Gastrocnemius medialis (tissue), 4 donors: Measurements from ENCODE around the gene LTBP1. TPM values are rescaled to one million over a fixed set of nuclear protein-coding genes. Genes with fewer than 3 reads are reported as not detected.

Experiments
- ATAC-seq, 2 donors: fragments of 150-250 bp; one replicate each; pipeline ENCODE4 v1.9.1; 2016
- DNase-seq, 2 donors: peaks; one replicate each; pipeline ENCODE4 v3.0.0-alpha.2; 2019
- H3K27ac ChIP-seq, 4 donors: fragments of 200-600 bp; sonication (generic); 1 replicate in 1 of 4; 2 replicates in 3 of 4; pipeline ENCODE4 v1.5.1; 2016 to 2018; ENCODE audit warnings: mild to moderate bottlenecking in 2 of 4, moderate library complexity in 1 of 4
- H3K27me3 ChIP-seq, 3 donors: fragments of 200-600 bp; sonication (generic) in 2 of 3; 1 replicate in 1 of 3; 2 replicates in 2 of 3; pipeline versions ENCODE4 v1.5.1 to v1.6.0; 2016 to 2019; ENCODE audit warnings: mild to moderate bottlenecking in 1 of 3, moderate library complexity in 1 of 3
- H3K36me3 ChIP-seq, 2 donors: fragments of 200-600 bp; sonication (generic) in 1 of 2; one replicate each; pipeline ENCODE4 v1.5.1; 2017 to 2018
- H3K4me1 ChIP-seq, 2 donors: fragments of 200-600 bp; sonication (generic) in 1 of 2; one replicate each; pipeline ENCODE4 v1.5.1; 2016 to 2017; ENCODE audit warnings: mild to moderate bottlenecking in 2 of 2
- H3K4me3 ChIP-seq, 4 donors: fragments of 200-600 bp; sonication (generic) in 3 of 4; 1 replicate in 1 of 4; 2 replicates in 3 of 4; pipeline ENCODE4 v1.5.1; 2016 to 2019; ENCODE audit warnings: mild to moderate bottlenecking in 2 of 4
- H3K9me3 ChIP-seq, 3 donors: fragments of 200-600 bp; sonication (generic) in 2 of 3; 1 replicate in 1 of 3; 2 replicates in 2 of 3; pipeline ENCODE4 v1.5.1; 2016 to 2019
- POLR2A ChIP-seq, 2 donors: fragments of 450-650 bp; IDR thresholded peaks; one replicate each; pipeline ENCODE4 v1.6.1; 2017; ENCODE audit warnings: antibody characterized with exemption in 2 of 2, mild to moderate bottlenecking in 2 of 2, moderate library complexity in 2 of 2
- in situ Hi-C, 4 donors: fragments of 200-750 bp; cut with MboI; loops; one replicate each; pipeline versions ENCODE4 v1.15.0 to v1.8.0; 2017; ENCODE audit warnings: low sequenced_read_pairs in 4 of 4
- intact Hi-C: fragments of 100-400 bp; cut with DNase I; formaldehyde crosslinking; loops from one replicate; pipeline ENCODE4 v1.15.1; 2023; ENCODE audit warnings: low total_unique reads
- total RNA-seq, 4 donors: library from RNA; depleted of rRNA; stranded (reverse); fragments of >200 nt; gene quantifications; one replicate each; pipeline versions ENCODE4 v1.1.0 to v1.2.3, GENCODE V29; 2016
- TF ChIP-seq, protein P1 (sequence below), 5 experiments: fragments of 450-650 bp in 3 of 5; fragments of 200-600 bp in 2 of 5; sonication (generic) in 2 of 5; IDR thresholded peaks in 4 of 5; conservative IDR thresholded peaks in 1 of 5; 1 replicate in 4 of 5; 2 replicates in 1 of 5; pipeline ENCODE4 v1.5.1; 2016 to 2019; ENCODE audit warnings: antibody characterized with exemption in 5 of 5, mild to moderate bottlenecking in 3 of 5, moderate library complexity in 3 of 5

LTBP1 gene
- total RNA-seq, 4 donors from 2014 or later, result 8.0 to 42.8 (median 18.4) TPM

DNA sequence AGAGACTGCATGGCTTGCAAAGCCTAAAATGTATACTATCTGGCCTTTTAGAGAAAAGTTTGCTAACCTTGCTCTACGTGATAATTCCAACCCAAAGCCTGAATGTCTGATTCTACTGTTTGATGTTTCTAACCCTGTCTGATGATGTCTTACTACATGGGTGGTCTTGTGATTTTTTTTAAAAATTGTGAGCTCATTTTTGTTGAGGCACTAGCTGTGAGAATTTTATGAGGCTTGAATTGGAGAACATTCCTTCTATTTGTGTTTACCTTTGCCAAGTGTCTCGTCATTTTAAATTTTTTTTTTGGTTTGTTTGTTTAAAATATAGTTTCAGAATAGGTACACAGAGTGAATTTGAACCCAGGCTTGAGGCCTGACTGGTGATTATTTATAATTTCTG lies 15.2 kb upstream of the LTBP1 start:
- Histone ChIP-seq H3K9me3 (no peaks in the 10 kb centered on the region), H3K36me3 (no peaks in the 10 kb centered on the region), H3K4me3 (no peak overlapping the region), H3K27me3 (no peaks in the 10 kb centered on the region), H3K4me1 (no peaks in the 10 kb centered on the region), H3K27ac (no peak overlapping the region)
- ATAC-seq, result no peak
- no peak for TF ChIP-seq POLR2A (IDR thresholded peaks at IDR 0.05)
- TF ChIP-seq, protein P1, sequence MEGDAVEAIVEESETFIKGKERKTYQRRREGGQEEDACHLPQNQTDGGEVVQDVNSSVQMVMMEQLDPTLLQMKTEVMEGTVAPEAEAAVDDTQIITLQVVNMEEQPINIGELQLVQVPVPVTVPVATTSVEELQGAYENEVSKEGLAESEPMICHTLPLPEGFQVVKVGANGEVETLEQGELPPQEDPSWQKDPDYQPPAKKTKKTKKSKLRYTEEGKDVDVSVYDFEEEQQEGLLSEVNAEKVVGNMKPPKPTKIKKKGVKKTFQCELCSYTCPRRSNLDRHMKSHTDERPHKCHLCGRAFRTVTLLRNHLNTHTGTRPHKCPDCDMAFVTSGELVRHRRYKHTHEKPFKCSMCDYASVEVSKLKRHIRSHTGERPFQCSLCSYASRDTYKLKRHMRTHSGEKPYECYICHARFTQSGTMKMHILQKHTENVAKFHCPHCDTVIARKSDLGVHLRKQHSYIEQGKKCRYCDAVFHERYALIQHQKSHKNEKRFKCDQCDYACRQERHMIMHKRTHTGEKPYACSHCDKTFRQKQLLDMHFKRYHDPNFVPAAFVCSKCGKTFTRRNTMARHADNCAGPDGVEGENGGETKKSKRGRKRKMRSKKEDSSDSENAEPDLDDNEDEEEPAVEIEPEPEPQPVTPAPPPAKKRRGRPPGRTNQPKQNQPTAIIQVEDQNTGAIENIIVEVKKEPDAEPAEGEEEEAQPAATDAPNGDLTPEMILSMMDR (IDR thresholded peaks at IDR 0.05 in 4 of 5, conservative IDR thresholded peaks at IDR 0.05 in 1 of 5), result no peak
- intact Hi-C loops, result no loop called here
- DNase-seq, result no peak
- in situ Hi-C loops, result no loop called here

DNA sequence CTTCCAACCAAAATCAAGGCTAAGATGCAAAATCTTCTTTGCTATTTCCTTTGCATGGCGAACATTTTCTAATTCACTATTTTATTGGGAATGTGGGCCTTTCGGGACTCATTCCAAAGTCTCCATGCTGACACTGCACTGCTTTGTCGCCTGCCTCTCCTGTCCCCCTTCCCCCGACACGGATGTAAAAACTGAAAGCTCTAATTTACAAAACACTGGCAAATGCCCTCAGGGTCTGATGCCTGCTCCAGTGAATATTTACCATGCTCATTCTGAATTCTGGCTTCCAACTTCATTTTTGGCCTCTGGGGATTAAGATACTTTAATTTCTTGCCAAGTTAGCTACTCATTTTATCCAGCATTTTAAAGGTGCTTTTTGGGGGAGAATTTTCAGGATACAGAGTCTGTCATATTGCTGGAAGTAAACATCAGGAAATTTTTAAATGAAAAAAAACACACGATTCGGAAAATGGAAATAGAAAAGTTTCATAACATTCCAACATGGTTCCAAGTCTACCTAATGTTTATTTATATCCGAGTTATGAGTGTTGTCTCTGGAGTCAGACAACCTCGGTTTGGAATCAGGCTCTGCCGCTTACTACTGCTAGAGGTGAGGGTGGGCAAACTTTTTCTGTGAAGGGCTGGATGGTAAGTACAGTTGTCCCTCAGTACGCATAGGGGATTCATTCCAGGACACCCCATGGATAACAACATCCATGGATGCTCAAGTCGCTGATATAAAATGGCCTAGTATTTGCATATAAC lies 14.6 kb upstream of the LTBP1 start:
- ATAC-seq (no peak), DNase-seq (no peak)
- intact Hi-C loops (no loop called here), in situ Hi-C loops (no loop called here)
- Histone ChIP-seq H3K27ac (no peak overlapping the region), H3K27me3 (no peaks in the 10 kb centered on the region), H3K4me1 (no peaks in the 10 kb centered on the region), H3K9me3 (no peaks in the 10 kb centered on the region), H3K36me3 (no peaks in the 10 kb centered on the region), H3K4me3 (no peak overlapping the region)
- TF ChIP-seq, protein P1 (IDR thresholded peaks at IDR 0.05 in 4 of 5, conservative IDR thresholded peaks at IDR 0.05 in 1 of 5), result no peak
- no peak for TF ChIP-seq POLR2A (IDR thresholded peaks at IDR 0.05)

DNA sequence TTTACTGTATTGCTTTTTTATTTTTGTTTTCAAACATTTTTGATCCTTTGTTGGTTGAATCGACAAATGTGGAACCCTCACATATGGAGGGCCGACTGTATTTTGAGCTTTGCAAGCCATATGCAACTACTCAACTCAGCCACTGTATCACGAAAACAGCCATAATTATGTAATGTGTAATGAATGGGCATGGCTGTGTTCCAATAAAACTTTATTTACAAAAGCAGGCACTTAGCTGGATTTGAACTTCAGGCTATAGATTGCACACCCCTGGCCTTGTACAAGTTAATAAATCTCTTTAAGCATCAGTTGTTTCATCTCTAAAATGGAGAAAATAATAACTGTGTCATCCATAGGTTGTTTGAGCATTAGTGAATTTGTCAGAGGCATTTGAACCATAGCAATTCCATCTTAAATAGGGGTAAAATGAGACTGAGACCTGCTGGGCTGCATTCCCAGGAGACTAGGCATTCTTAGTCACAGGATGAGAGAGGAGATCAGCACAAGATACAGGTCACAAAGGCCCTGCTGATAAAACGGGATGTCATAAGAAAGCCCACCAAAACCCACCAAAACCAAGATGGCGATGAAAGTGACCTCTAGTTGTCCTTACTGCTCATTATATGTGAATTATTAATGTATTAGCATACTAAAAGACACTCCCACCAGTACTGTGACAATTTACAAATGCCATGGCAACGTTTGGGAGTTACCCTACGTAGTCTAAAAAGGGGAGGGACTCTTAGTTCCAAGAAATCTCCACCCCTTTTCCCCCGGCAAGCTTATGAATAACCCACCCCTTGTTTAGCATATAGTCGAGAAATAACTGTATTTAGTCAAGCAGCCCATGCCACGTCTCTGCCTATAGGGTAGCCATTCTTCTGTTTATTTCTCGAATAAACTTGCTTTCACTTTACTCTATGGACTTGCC lies 13.7 kb upstream of the LTBP1 start:
- in situ Hi-C loops (no loop called here), intact Hi-C loops (no loop called here)
- no peak for TF ChIP-seq POLR2A (IDR thresholded peaks at IDR 0.05)
- Histone ChIP-seq H3K4me1 (no peaks in the 10 kb centered on the region), H3K9me3 (no peaks in the 10 kb centered on the region), H3K4me3 (no peak overlapping the region), H3K27ac (no peak overlapping the region), H3K27me3 (peaks cover 0 to 2% (median 0%) of the 10 kb centered on the region in 3 donors), H3K36me3 (no peaks in the 10 kb centered on the region)
- ATAC-seq, result no peak
- no peak for DNase-seq

DNA sequence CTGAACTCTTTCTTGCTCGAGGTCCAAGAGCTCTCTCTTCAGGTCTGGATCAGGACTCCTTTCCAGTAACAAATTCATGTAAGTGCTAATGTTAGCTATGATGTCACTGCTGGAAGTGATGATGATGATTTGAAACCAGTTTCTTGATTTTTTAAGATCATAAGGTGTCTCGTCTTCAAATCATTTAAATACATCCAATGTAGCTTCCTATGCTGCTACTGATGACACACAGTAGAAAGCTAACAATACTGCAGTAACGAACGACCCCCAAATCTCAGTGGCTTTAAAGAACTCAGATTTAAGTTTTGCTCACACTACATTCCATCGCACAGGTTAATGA lies 13.0 kb upstream of the LTBP1 start:
- Histone ChIP-seq H3K9me3 (no peaks in the 10 kb centered on the region), H3K27ac (no peak overlapping the region), H3K4me1 (no peaks in the 10 kb centered on the region), H3K4me3 (no peak overlapping the region), H3K36me3 (no peaks in the 10 kb centered on the region), H3K27me3 (peaks cover 0 to 2% (median 0%) of the 10 kb centered on the region in 3 donors)
- intact Hi-C loops (no loop called here), in situ Hi-C loops (no loop called here)
- ATAC-seq (no peak), DNase-seq (no peak)
- TF ChIP-seq, protein P1 (IDR thresholded peaks at IDR 0.05 in 4 of 5, conservative IDR thresholded peaks at IDR 0.05 in 1 of 5), result no peak
- TF ChIP-seq POLR2A (IDR thresholded peaks at IDR 0.05), result no peak
